HUES48 (cell line): ENCODE measurements around the gene MUC5AC.

Source experiments
- H3K27ac ChIP-seq: one replicate; pipeline ENCODE4 v1.7.0; 2013; ENCODE audit warnings: low read depth, low read length, inconsistent platforms
- H3K27me3 ChIP-seq: 2 replicates; pipeline ENCODE4 v1.6.1; 2013; ENCODE audit warnings: mild to moderate bottlenecking, low read length; ENCODE audit not compliant: control insufficient read depth, insufficient read depth
- H3K36me3 ChIP-seq: 2 replicates; pipeline ENCODE4 v1.6.1; 2013; ENCODE audit warnings: low read length; ENCODE audit not compliant: control insufficient read depth, insufficient read depth
- H3K4me1 ChIP-seq: 2 replicates; pipeline ENCODE4 v1.6.1; 2013; ENCODE audit warnings: mild to moderate bottlenecking, low read length; ENCODE audit not compliant: control insufficient read depth, insufficient read depth
- H3K4me3 ChIP-seq: 2 replicates; pipeline ENCODE4 v1.5.1; 2013; ENCODE audit warnings: mild to moderate bottlenecking, low read depth, low read length
- H3K9ac ChIP-seq: 2 replicates; pipeline ENCODE4 v1.6.1; 2013; ENCODE audit warnings: mild to moderate bottlenecking, low read depth, low read length, moderate library complexity
- H3K9me3 ChIP-seq: 2 replicates; pipeline ENCODE4 v1.6.1; 2013; ENCODE audit warnings: low read length; ENCODE audit not compliant: control insufficient read depth, insufficient read depth

The MUC5AC gene

GRCh38 chr11:1116666-1117390 lies 40.9 kb upstream of the MUC5AC start:
- Histone ChIP-seq H3K27me3 (no peaks in the 10 kb centered on the region), H3K4me1 (no peaks in the 10 kb centered on the region; the same call in 1 of the 2 replicates), H3K27ac (no peak overlapping the region), H3K36me3 (no peaks in the 10 kb centered on the region), H3K9ac (no peak overlapping the region), H3K9me3 (no peaks in the 10 kb centered on the region), H3K4me3 (no peak overlapping the region)

- Histone ChIP-seq H3K4me3 (no peak overlapping the region), H3K27ac (no peak overlapping the region), H3K4me1 (no peaks in the 10 kb centered on the region; the same call in 1 of the 2 replicates), H3K27me3 (no peaks in the 10 kb centered on the region), H3K9me3 (no peaks in the 10 kb centered on the region), H3K36me3 (no peaks in the 10 kb centered on the region), H3K9ac (no peak overlapping the region)
Observed at GRCh38 chr11:1117992-1118391, 39.8 kb upstream of the MUC5AC start.

- Histone ChIP-seq H3K9me3 (no peaks in the 10 kb centered on the region), H3K27me3 (no peaks in the 10 kb centered on the region), H3K4me1 (no peaks in the 10 kb centered on the region; the same call in 1 of the 2 replicates), H3K36me3 (no peaks in the 10 kb centered on the region), H3K27ac (no peak overlapping the region), H3K4me3 (no peak overlapping the region), H3K9ac (no peak overlapping the region)
Observed at GRCh38 chr11:1118755-1119603, 38.8 kb upstream of the MUC5AC start.

- H3K27ac ChIP-seq: no peak overlapping the region
- no peaks in the 10 kb centered on the region for H3K36me3 ChIP-seq
- no peak overlapping the region for H3K9ac ChIP-seq
- no peaks in the 10 kb centered on the region; the same call in 1 of the 2 replicates for H3K9me3 ChIP-seq
- no peaks in the 10 kb centered on the region for H3K27me3 ChIP-seq
- no peaks in the 10 kb centered on the region; the same call in 1 of the 2 replicates for H3K4me1 ChIP-seq
- H3K4me3 ChIP-seq: no peak overlapping the region
Observed at GRCh38 chr11:1119604-1120146, 38.1 kb upstream of the MUC5AC start.

GRCh38 chr11:1120532-1121330 lies 37.0 kb upstream of the MUC5AC start:
- H3K4me1 ChIP-seq: no peaks in the 10 kb centered on the region
- no peaks in the 10 kb centered on the region; the same call in 1 of the 2 replicates for H3K9me3 ChIP-seq
- H3K27ac ChIP-seq: no peak overlapping the region
- H3K36me3 ChIP-seq: no peaks in the 10 kb centered on the region
- no peaks in the 10 kb centered on the region for H3K27me3 ChIP-seq
- H3K9ac ChIP-seq: no peak overlapping the region
- no peak overlapping the region for H3K4me3 ChIP-seq

- Histone ChIP-seq H3K9me3 (no peaks in the 10 kb centered on the region; the same call in 1 of the 2 replicates), H3K4me3 (no peak overlapping the region), H3K4me1 (no peaks in the 10 kb centered on the region), H3K9ac (no peak overlapping the region), H3K27ac (no peak overlapping the region), H3K27me3 (no peaks in the 10 kb centered on the region), H3K36me3 (no peaks in the 10 kb centered on the region)
Observed at GRCh38 chr11:1121331-1121812, 36.4 kb upstream of the MUC5AC start.

- Histone ChIP-seq H3K9ac (no peak overlapping the region), H3K27ac (no peak overlapping the region), H3K4me1 (no peaks in the 10 kb centered on the region), H3K27me3 (no peaks in the 10 kb centered on the region), H3K9me3 (no peaks in the 10 kb centered on the region; the same call in 1 of the 2 replicates), H3K4me3 (no peak overlapping the region), H3K36me3 (no peaks in the 10 kb centered on the region)
Observed at GRCh38 chr11:1121813-1122663, 35.7 kb upstream of the MUC5AC start.

GRCh38 chr11:1122664-1123002 lies 35.1 kb upstream of the MUC5AC start:
- Histone ChIP-seq H3K9ac (no peak overlapping the region), H3K27ac (no peak overlapping the region), H3K27me3 (no peaks in the 10 kb centered on the region), H3K4me3 (no peak overlapping the region), H3K36me3 (no peaks in the 10 kb centered on the region), H3K9me3 (no peaks in the 10 kb centered on the region; the same call in 1 of the 2 replicates), H3K4me1 (no peaks in the 10 kb centered on the region)

- H3K9ac ChIP-seq: no peak overlapping the region
- H3K4me1 ChIP-seq: no peaks in the 10 kb centered on the region
- H3K27me3 ChIP-seq: no peaks in the 10 kb centered on the region
- no peak overlapping the region for H3K27ac ChIP-seq
- H3K4me3 ChIP-seq: no peak overlapping the region
- H3K9me3 ChIP-seq: no peaks in the 10 kb centered on the region; the same call in 1 of the 2 replicates
- no peaks in the 10 kb centered on the region for H3K36me3 ChIP-seq
Observed at GRCh38 chr11:1123970-1124369, 33.8 kb upstream of the MUC5AC start.

GRCh38 chr11:1125803-1126202 lies 31.9 kb upstream of the MUC5AC start:
- H3K4me3 ChIP-seq: no peak overlapping the region
- H3K36me3 ChIP-seq: no peaks in the 10 kb centered on the region
- H3K9ac ChIP-seq: no peak overlapping the region
- H3K4me1 ChIP-seq: no peaks in the 10 kb centered on the region
- no peaks in the 10 kb centered on the region for H3K27me3 ChIP-seq
- H3K27ac ChIP-seq: no peak overlapping the region
- no peaks in the 10 kb centered on the region; the same call in 1 of the 2 replicates for H3K9me3 ChIP-seq
